Measurements from ENCODE around the gene TEX38. TPM values are rescaled to one million over a fixed set of nuclear protein-coding genes. Genes with fewer than 3 reads are reported as not detected.

The TEX38 gene
- total and polyA plus RNA-seq, 4 donors = not detected

DNA sequence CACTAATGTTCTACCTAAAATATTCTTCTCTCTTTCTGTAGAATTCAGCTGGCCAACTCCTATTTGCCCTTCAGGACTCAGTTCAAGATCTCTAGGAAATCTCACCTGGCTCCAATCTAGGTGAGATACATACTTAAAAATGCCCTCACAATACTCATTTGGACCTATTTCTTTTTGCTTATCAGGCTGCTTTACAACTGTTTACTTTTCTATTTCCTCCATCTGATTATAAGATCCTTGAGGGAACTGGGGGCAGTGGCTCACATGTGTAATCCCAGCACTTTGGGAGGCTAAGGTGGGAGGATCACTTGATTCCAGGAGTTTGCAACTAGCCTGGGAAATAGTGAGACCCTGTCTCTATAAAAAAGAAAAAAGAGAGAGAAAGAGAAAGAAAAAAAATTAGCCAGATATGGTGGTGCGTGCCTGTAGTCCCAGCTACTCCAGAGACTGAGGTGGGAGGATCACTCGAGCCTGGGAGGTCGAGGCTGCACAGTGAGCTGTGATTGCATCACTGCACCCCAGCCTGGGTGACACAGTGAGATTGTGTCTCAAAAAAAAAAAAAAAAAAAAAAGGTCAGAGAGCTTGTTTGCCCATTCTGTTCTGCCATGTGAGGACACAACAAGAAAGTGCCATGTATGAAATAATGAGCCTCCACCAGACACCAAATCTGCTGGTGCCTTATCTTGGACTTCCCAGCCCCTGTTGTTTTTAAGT is 32.4 kb downstream of the TEX38 start:
- no peak for DNase-seq (ENCODE audit: low spot score)
- H3K27ac ChIP-seq (ENCODE audit: low read depth in 1 of 2, low read length in 2 of 2) = no peak overlapping the region
- 75% methylated on average over 3 of the region's 3 CpGs for WGBS

DNA sequence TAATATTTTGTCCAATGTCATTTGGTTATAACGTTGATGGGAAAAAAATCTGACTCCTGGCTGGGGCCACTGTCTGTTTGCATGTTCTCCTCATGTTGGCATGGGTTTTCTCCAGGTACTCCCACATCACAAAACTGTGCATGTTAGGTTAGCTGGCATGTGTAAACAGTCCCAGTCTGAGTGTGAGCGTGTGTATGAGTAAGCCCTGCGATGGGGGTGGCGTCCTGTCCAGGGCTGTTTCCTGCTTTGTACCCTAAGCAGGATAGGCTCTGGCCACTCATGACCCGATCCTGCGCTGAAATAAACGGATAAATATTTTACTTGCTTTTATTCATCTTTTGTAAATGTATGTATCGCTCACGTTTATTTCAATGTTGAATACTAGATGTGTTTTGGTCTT is 33.8 kb downstream of the TEX38 start:
- H3K36me3 ChIP-seq (ENCODE audit: control insufficient read depth in 4 of 4, insufficient read depth in 3 of 4, low read depth in 1 of 4, low read length in 3 of 4) = peaks cover 3 to 45% (median 34%) of the 10 kb centered on the region in 4 donors
- no peak overlapping the region for H3K9ac ChIP-seq (ENCODE audit: low read depth in 1 of 2, low read length in 2 of 2)
- WGBS = 91% methylated on average over 9 of the region's 9 CpGs
- H3K27me3 ChIP-seq (ENCODE audit: control insufficient read depth in 4 of 4, insufficient read depth in 4 of 4, low read length in 3 of 4) = no peaks in the 10 kb centered on the region
- TF ChIP-seq, protein P1, sequence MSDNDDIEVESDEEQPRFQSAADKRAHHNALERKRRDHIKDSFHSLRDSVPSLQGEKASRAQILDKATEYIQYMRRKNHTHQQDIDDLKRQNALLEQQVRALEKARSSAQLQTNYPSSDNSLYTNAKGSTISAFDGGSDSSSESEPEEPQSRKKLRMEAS (IDR thresholded peaks at IDR 0.05) = no peak
- TF ChIP-seq, protein P2, sequence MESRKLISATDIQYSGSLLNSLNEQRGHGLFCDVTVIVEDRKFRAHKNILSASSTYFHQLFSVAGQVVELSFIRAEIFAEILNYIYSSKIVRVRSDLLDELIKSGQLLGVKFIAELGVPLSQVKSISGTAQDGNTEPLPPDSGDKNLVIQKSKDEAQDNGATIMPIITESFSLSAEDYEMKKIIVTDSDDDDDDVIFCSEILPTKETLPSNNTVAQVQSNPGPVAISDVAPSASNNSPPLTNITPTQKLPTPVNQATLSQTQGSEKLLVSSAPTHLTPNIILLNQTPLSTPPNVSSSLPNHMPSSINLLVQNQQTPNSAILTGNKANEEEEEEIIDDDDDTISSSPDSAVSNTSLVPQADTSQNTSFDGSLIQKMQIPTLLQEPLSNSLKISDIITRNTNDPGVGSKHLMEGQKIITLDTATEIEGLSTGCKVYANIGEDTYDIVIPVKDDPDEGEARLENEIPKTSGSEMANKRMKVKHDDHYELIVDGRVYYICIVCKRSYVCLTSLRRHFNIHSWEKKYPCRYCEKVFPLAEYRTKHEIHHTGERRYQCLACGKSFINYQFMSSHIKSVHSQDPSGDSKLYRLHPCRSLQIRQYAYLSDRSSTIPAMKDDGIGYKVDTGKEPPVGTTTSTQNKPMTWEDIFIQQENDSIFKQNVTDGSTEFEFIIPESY (IDR thresholded peaks at IDR 0.05) = no peak
- TF ChIP-seq YY1 (IDR thresholded peaks at IDR 0.05) = no peak
- H3K27ac ChIP-seq (ENCODE audit: low read depth in 1 of 2, low read length in 2 of 2) = no peak overlapping the region
- H3K4me1 ChIP-seq (ENCODE audit: control insufficient read depth in 4 of 4, insufficient read depth in 4 of 4, low read length in 3 of 4) = no peaks in the 10 kb centered on the region
- no peaks in the 10 kb centered on the region for H3K9me3 ChIP-seq (ENCODE audit: control insufficient read depth in 4 of 4, low read length in 3 of 4)
- DNase-seq (ENCODE audit: low spot score) = no peak
- no peak overlapping the region for H3K4me3 ChIP-seq (ENCODE audit: low read depth in 1 of 3, low read length in 3 of 3)

More for the DNA sequence above, 32.4 kb downstream of the TEX38 start:
- no peaks in the 10 kb centered on the region for H3K27me3 ChIP-seq (ENCODE audit: control insufficient read depth in 4 of 4, insufficient read depth in 4 of 4, low read length in 3 of 4)
- no peak overlapping the region for H3K4me3 ChIP-seq (ENCODE audit: low read depth in 1 of 3, low read length in 3 of 3)
- TF ChIP-seq, protein P1 (IDR thresholded peaks at IDR 0.05) = no peak
- H3K4me1 ChIP-seq (ENCODE audit: control insufficient read depth in 4 of 4, insufficient read depth in 4 of 4, low read length in 3 of 4) = no peaks in the 10 kb centered on the region
- no peak overlapping the region for H3K9ac ChIP-seq (ENCODE audit: low read depth in 1 of 2, low read length in 2 of 2)
- H3K9me3 ChIP-seq (ENCODE audit: control insufficient read depth in 4 of 4, low read length in 3 of 4) = no peaks in the 10 kb centered on the region
- H3K36me3 ChIP-seq (ENCODE audit: control insufficient read depth in 4 of 4, insufficient read depth in 3 of 4, low read depth in 1 of 4, low read length in 3 of 4) = peaks cover 3 to 43% (median 33%) of the 10 kb centered on the region in 4 donors

DNA sequence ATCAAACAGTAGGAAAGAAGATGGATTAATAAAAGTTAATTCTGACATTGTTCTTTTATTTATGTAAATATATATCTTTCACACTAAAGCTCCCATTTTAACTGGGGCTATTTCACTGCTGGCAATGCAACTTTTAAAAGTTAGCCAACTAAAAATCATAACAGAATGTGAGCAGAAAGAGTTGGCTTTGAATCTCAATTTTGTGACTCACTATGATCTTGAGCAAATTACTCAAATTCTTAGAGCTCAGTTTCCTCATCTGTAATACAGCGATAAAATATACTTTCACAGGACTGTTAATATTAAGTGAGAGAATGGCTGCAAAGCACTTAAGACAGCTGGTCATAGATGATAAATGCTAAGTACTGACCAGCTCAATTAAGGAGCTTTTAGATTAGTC is 36.5 kb downstream of the TEX38 start:
- H3K4me3 ChIP-seq (ENCODE audit: low read depth in 1 of 3, low read length in 3 of 3) = no peak overlapping the region
- no peak overlapping the region for H3K9ac ChIP-seq (ENCODE audit: low read depth in 1 of 2, low read length in 2 of 2)
- H3K9me3 ChIP-seq (ENCODE audit: control insufficient read depth in 4 of 4, low read length in 3 of 4) = no peaks in the 10 kb centered on the region
- no peak for DNase-seq (ENCODE audit: low spot score)
- H3K36me3 ChIP-seq (ENCODE audit: control insufficient read depth in 4 of 4, insufficient read depth in 3 of 4, low read depth in 1 of 4, low read length in 3 of 4) = peaks cover 3 to 44% (median 35%) of the 10 kb centered on the region in 4 donors
- H3K27ac ChIP-seq (ENCODE audit: low read depth in 1 of 2, low read length in 2 of 2) = no peak overlapping the region
- no peaks in the 10 kb centered on the region for H3K4me1 ChIP-seq (ENCODE audit: control insufficient read depth in 4 of 4, insufficient read depth in 4 of 4, low read length in 3 of 4)
- H3K27me3 ChIP-seq (ENCODE audit: control insufficient read depth in 4 of 4, insufficient read depth in 4 of 4, low read length in 3 of 4) = no peaks in the 10 kb centered on the region
- TF ChIP-seq FOXA1 (IDR thresholded peaks at IDR 0.05) (no peak), ATF3 (IDR thresholded peaks at IDR 0.05) (no peak), RXRA (IDR thresholded peaks at IDR 0.05) (no peak), SP1 (IDR thresholded peaks at IDR 0.05) (no peak), GABPA (IDR thresholded peaks at IDR 0.05 in 1 of 2, conservative IDR thresholded peaks at IDR 0.05 in 1 of 2) (no peak), HNF4A (conservative IDR thresholded peaks at IDR 0.05) (no peak), RAD21 (IDR thresholded peaks at IDR 0.05) (no peak), REST (IDR thresholded peaks at IDR 0.05) (no peak)
- 98% methylated on average over 1 of the region's 1 CpG for WGBS
